K562 (cell line): ENCODE measurements around the gene CNNM2. TPM values are rescaled to one million over a fixed set of nuclear protein-coding genes. Genes with fewer than 3 reads are reported as not detected.

ENCODE experiments used
- ATAC-seq: fragments of 200-7000 bp; cut with Tn5 transposase; 3 replicates; pipeline ENCODE4 v1.9.1; 2020; ENCODE audit warnings: moderate library complexity
- BruUV-seq: library from RNA; stranded (reverse); fragments of 400-500 nt; replicated peaks from 2 replicates; lab custom pipeline; 2021; lab: Mats Ljungman, UMichigan
- CTCF ChIA-PET: fragments of 300-600 bp; formaldehyde crosslinking; extraction: SDS; loops from one replicate; lab custom pipeline; 2021; ENCODE audit warnings: low intra/inter-chr PET ratio; lab: Yijun Ruan, JAX
- POLR2A ChIA-PET: fragments of 300-600, 350-650 bp; sonication (Branson Sonifier 250); formaldehyde crosslinking; extraction: SDS; loops from one replicate; lab custom pipeline; 2021; ENCODE audit warnings: antibody characterized with exemption, inconsistent platforms; lab: Yijun Ruan, JAX
- DNase-seq, 4 experiments: peaks; one replicate each; pipeline versions ENCODE4 v3.0.0 to v3.0.0-alpha.2; 2011 to 2018; ENCODE audit warnings: low spot score in 3 of 4, mixed read lengths in 3 of 4; ENCODE audit errors: extremely low read depth in 1 of 4
- FAIRE-seq: peaks from 2 replicates; lab custom pipeline; 2011; peaks lifted over from hg19 to GRCh38; lab: Jason Lieb, UNC
- H2AFZ ChIP-seq: 2 replicates; pipeline ENCODE4 v1.6.0; 2011; ENCODE audit warnings: low read depth, low read length, control low read depth, inconsistent platforms
- H3K27ac ChIP-seq: fragments of 200-600 bp; 3 replicates; pipeline ENCODE4 v1.8.0; 2011; ENCODE audit warnings: low read depth, mild to moderate bottlenecking, control low read depth, inconsistent platforms, low read length, moderate library complexity, mixed read lengths; ENCODE audit errors: extremely low read depth
- H3K27me3 ChIP-seq, 2 experiments: fragments of 300-600 bp in 1 of 2; 2 replicates in 1 of 2; 3 replicates in 1 of 2; pipeline versions ENCODE4 v1.6.0 to v1.8.0; 2011; ENCODE audit warnings: inconsistent platforms in 2 of 2, low read length in 2 of 2, mild to moderate bottlenecking in 1 of 2, mixed read lengths in 1 of 2, moderate library complexity in 1 of 2; ENCODE audit not compliant: control insufficient read depth in 2 of 2, insufficient read depth in 2 of 2
- H3K36me3 ChIP-seq: fragments of 300-600 bp; 3 replicates; pipeline ENCODE4 v1.8.0; 2011; ENCODE audit warnings: mild to moderate bottlenecking, low read length, inconsistent platforms; ENCODE audit not compliant: control insufficient read depth, insufficient read depth
- H3K4me1 ChIP-seq, 2 experiments: fragments of 200-600 bp in 1 of 2; replicated peaks in 1 of 2; 2 replicates in 1 of 2; 3 replicates in 1 of 2; pipeline versions ENCODE4 v1.5.1 to v1.8.0; 2011; ENCODE audit warnings: inconsistent platforms in 2 of 2, low read length in 2 of 2, mild to moderate bottlenecking in 1 of 2, mixed read lengths in 1 of 2, moderate library complexity in 1 of 2; ENCODE audit not compliant: control insufficient read depth in 2 of 2, insufficient read depth in 2 of 2
- H3K4me2 ChIP-seq: 2 replicates; pipeline ENCODE4 v1.6.1; 2011; ENCODE audit warnings: low read length, control low read depth, inconsistent platforms, mixed read lengths; ENCODE audit not compliant: insufficient read depth
- H3K4me3 ChIP-seq: fragments of 200-600 bp; sonication (generic), shearing (Covaris generic); 2 replicates; pipeline ENCODE4 v1.5.1; 2016; ENCODE audit warnings: control low read depth, inconsistent platforms
- H3K79me2 ChIP-seq: fragments of 200-600 bp; 3 replicates; pipeline ENCODE4 v1.8.0; 2011; ENCODE audit warnings: low read length, inconsistent platforms; ENCODE audit not compliant: control insufficient read depth, insufficient read depth
- H3K9ac ChIP-seq, 2 experiments: 2 replicates each; pipeline versions ENCODE4 v1.6.0 to v1.6.1; 2011; ENCODE audit warnings: low read depth in 2 of 2, low read length in 2 of 2, control low read depth in 1 of 2, inconsistent platforms in 1 of 2, mild to moderate bottlenecking in 1 of 2, mixed read lengths in 1 of 2; ENCODE audit not compliant: insufficient read depth in 1 of 2
- H3K9me1 ChIP-seq: one replicate; pipeline ENCODE4 v1.6.0; 2011; ENCODE audit warnings: inconsistent platforms, mild to moderate bottlenecking, low read length, moderate library complexity; ENCODE audit not compliant: control insufficient read depth, insufficient read depth
- H3K9me3 ChIP-seq: replicated peaks from 2 replicates; pipeline ENCODE4 v1.5.1; 2011; ENCODE audit warnings: low read depth, low read length, inconsistent platforms; ENCODE audit not compliant: control insufficient read depth, insufficient read depth
- H4K20me1 ChIP-seq: replicated peaks from 2 replicates; pipeline ENCODE4 v1.6.1; 2011; ENCODE audit warnings: low read length, inconsistent platforms, mixed read lengths; ENCODE audit not compliant: control insufficient read depth, insufficient read depth
- CHCHD3 ChIP-seq: fragments of 250-450 bp; sonication (Bioruptor Pico); IDR thresholded peaks from 2 replicates; pipeline ENCODE4 v2.1.2; 2022; ENCODE audit warnings: mild to moderate bottlenecking
- FOXM1 ChIP-seq, 2 experiments: fragments of 450-650 bp in 1 of 2; sonication (generic) in 1 of 2; formaldehyde crosslinking in 1 of 2; IDR thresholded peaks; 2 replicates each; pipeline versions ENCODE4 v1.6.1 to v1.9.0; 2017 to 2022; ENCODE audit warnings: low read depth in 2 of 2, mild to moderate bottlenecking in 2 of 2, missing genetic modification reagents in 1 of 2, moderate library complexity in 1 of 2
- GATAD2A ChIP-seq: fragments of 450-650 bp; IDR thresholded peaks from 2 replicates; pipeline ENCODE4 v1.6.1; 2017
- MBD1 ChIP-seq: fragments of 250-450 bp; sonication (Bioruptor Pico); IDR thresholded peaks from 2 replicates; pipeline ENCODE4 v1.8.0; 2022; ENCODE audit warnings: inconsistent platforms
- MED1 ChIP-seq: sonication (generic); formaldehyde crosslinking; IDR thresholded peaks from 2 replicates; pipeline ENCODE4 v1.8.1; 2023; ENCODE audit warnings: missing genetic modification reagents, borderline replicate concordance
- NCOA1 ChIP-seq: fragments of 450-650 bp; IDR thresholded peaks from 2 replicates; pipeline ENCODE4 v1.6.1; 2016; ENCODE audit warnings: low read depth
- NUFIP1 ChIP-seq: fragments of 450-650 bp; IDR thresholded peaks from 2 replicates; pipeline ENCODE4 v1.6.1; 2018; ENCODE audit not compliant: partially characterized antibody
- PHF8 ChIP-seq: fragments of 200-600 bp; sonication (generic); IDR thresholded peaks from 2 replicates; pipeline ENCODE4 v1.6.1; 2012; ENCODE audit warnings: mixed run types, mild to moderate bottlenecking, inconsistent platforms, low read length, moderate library complexity, borderline replicate concordance
- POLR2H ChIP-seq: IDR thresholded peaks from 2 replicates; pipeline ENCODE4 v1.6.1; 2016; ENCODE audit warnings: missing genetic modification characterization, low read depth, mild to moderate bottlenecking, control low read depth, missing compliant biosample characterization, moderate library complexity
- ZNF165 ChIP-seq: fragments of 250-450 bp; sonication (Bioruptor Pico); IDR thresholded peaks from 2 replicates; pipeline ENCODE4 v1.4.0; 2020; ENCODE audit warnings: borderline replicate concordance
- ZNF384 ChIP-seq: IDR thresholded peaks from 2 replicates; pipeline ENCODE4 v1.6.1; 2012; ENCODE audit warnings: low read depth, low read length, improper control_type of control experiment
- ZNF408 ChIP-seq: fragments of 250-450 bp; sonication (Bioruptor Pico); IDR thresholded peaks from 2 replicates; pipeline ENCODE4 v1.4.0; 2020; ENCODE audit warnings: low read depth, mild to moderate bottlenecking, moderate library complexity
- WGBS: fragments of 100-300 bp; shearing (Covaris generic); methylation state at CpG from one replicate; pipeline ENCODE4 v1.1.6; 2016; ENCODE audit warnings: low coverage, mixed read lengths; ENCODE audit not compliant: insufficient coverage; ENCODE audit errors: missing lambda C conversion rate; 5-methylcytosine and 5-hydroxymethylcytosine counted together
- in situ Hi-C: fragments of 300-500 bp; cut with MboI; formaldehyde crosslinking; loops from 4 replicates; pipeline ENCODE4 v1.15.0; 2018; ENCODE audit warnings: inconsistent platforms, mixed read lengths
- intact Hi-C: fragments of 100-400 bp; cut with micrococcal nuclease; formaldehyde crosslinking; loops from 2 replicates; pipeline ENCODE4 v1.14.2; 2022
- polyA plus RNA-seq, 8 experiments: library from polyadenylated mRNA; depleted of rRNA in 4 of 8; stranded (reverse) in 5 of 8; unstranded in 3 of 8; fragments of >200 nt; fragmentation: Nextera tagmentation in 2 of 8; fragmentation: Illumina TruSeq in 1 of 8; extraction: Ambion mirVana in 2 of 8; extraction: Trizol in 1 of 8; gene quantifications; 2 replicates each; pipeline versions ENCODE4 v1.2.1 to v1.2.3, GENCODE V29; 2011 to 2014; ENCODE audit warnings: inconsistent platforms in 1 of 8, missing spikeins in 1 of 8
- total RNA-seq, 7 experiments: library from RNA; depleted of rRNA in 6 of 7; stranded (reverse); fragments of >200 nt in 6 of 7; fragmentation: Illumina TruSeq in 2 of 7; extraction: Trizol in 2 of 7; gene quantifications; 2 replicates each; pipeline versions ENCODE4 v1.2.1 to v1.2.3, GENCODE V29; 2011 to 2021; ENCODE audit warnings: low replicate concordance in 1 of 7
- TF ChIP-seq, protein P1 (sequence below): fragments of 200-800 bp; sonication (Bioruptor generic); IDR thresholded peaks from 2 replicates; pipeline ENCODE4 v1.6.1; 2017; ENCODE audit warnings: missing genetic modification characterization, missing compliant biosample characterization

The CNNM2 gene
- total and polyA plus RNA-seq, 9 of the 15 experiments (the other 6 are each of a cell fraction or from before 2014, with no cell fraction given), result 0.21 to 5.0 (median 1.3) TPM

- Histone ChIP-seq H3K27me3 (no peaks in the 10 kb centered on the region), H3K4me3 (no peak overlapping the region), H3K27ac (no peak overlapping the region), H3K9me3 (no peaks in the 10 kb centered on the region), H3K36me3 (no peaks in the 10 kb centered on the region), H3K9ac (no peak overlapping the region), H3K4me2 (no peak overlapping the region), H3K9me1 (no peaks in the 10 kb centered on the region), H3K4me1 (no peaks in the 10 kb centered on the region; a peak in 1 of 5 replicates), H3K79me2 (no peaks in the 10 kb centered on the region), H2AFZ (no peak overlapping the region), H4K20me1 (0 out of 2 replicates have a peak, but pooled peaks cover 4% of the 10 kb centered on the region)
- intact Hi-C loops (no loop called here), in situ Hi-C loops (no loop called here)
- FAIRE-seq, result no peak
- no TSS peak for BruUV-seq
- ChIA-PET CTCF (no interaction called here), POLR2A (interaction anchor here (0.5 kb wide), 1 partner anchor 329 kb away, joined by 3 read pairs; no protein-coding TSS in a partner anchor)
- ATAC-seq, result no peak
- no peak for DNase-seq
- WGBS, result 89% methylated on average over 6 of the region's 22 CpGs
- TF ChIP-seq POLR2H (tag), result no peak
- no peak for TF ChIP-seq NCOA1
- TF ChIP-seq ZNF408 (CRISPR knock-in tag), result no peak
- no peak for TF ChIP-seq PHF8
- TF ChIP-seq, all 486 proteins: peak for 0
Observed at GRCh38 chr10:103072276-103072675, 154.2 kb downstream of the CNNM2 start.

- no TSS peak for BruUV-seq
- H3K9me1 ChIP-seq, result no peaks in the 10 kb centered on the region
- TF ChIP-seq MED1 (CRISPR knock-in tag), result no peak
- TF ChIP-seq MBD1 (CRISPR knock-in tag), result no peak
- TF ChIP-seq CHCHD3 (CRISPR knock-in tag), result no peak
- no peak for TF ChIP-seq FOXM1 (IDR thresholded peaks at IDR 0.05; ENCODE audit: low read depth)
- no peak for TF ChIP-seq FOXM1 (CRISPR knock-in tag; IDR thresholded peaks at IDR 0.05; ENCODE audit: low read depth)
- no peak for TF ChIP-seq GATAD2A
- TF ChIP-seq NUFIP1, result no peak
- no peak for TF ChIP-seq POLR2H (tag)
- TF ChIP-seq ZNF384, result no peak
- TF ChIP-seq ZNF165 (CRISPR knock-in tag), result no peak
- no peak for TF ChIP-seq ZNF408 (CRISPR knock-in tag)
- TF ChIP-seq, protein P1, sequence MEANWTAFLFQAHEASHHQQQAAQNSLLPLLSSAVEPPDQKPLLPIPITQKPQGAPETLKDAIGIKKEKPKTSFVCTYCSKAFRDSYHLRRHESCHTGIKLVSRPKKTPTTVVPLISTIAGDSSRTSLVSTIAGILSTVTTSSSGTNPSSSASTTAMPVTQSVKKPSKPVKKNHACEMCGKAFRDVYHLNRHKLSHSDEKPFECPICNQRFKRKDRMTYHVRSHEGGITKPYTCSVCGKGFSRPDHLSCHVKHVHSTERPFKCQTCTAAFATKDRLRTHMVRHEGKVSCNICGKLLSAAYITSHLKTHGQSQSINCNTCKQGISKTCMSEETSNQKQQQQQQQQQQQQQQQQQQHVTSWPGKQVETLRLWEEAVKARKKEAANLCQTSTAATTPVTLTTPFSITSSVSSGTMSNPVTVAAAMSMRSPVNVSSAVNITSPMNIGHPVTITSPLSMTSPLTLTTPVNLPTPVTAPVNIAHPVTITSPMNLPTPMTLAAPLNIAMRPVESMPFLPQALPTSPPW, result no peak
Observed at GRCh38 chr10:103072891-103073290, 154.8 kb downstream of the CNNM2 start.

More at GRCh38 chr10:103072891-103073290, 154.8 kb downstream of the CNNM2 start:
- no peaks in the 10 kb centered on the region; a peak in 1 of 5 replicates for H3K4me1 ChIP-seq
- H3K27me3 ChIP-seq, result no peaks in the 10 kb centered on the region
- FAIRE-seq (no peak), DNase-seq (no peak), ATAC-seq (no peak)
- H3K79me2 ChIP-seq, result no peaks in the 10 kb centered on the region
- H3K4me3 ChIP-seq, result no peak overlapping the region
- intact Hi-C loops (no loop called here), in situ Hi-C loops (no loop called here)
- ChIA-PET CTCF (no interaction called here), POLR2A (interaction anchor here (0.6 kb wide), 1 partner anchor 119 kb away, joined by 3 read pairs; no protein-coding TSS in a partner anchor)
- H3K9ac ChIP-seq, result no peak overlapping the region
- H2AFZ ChIP-seq, result no peak overlapping the region
- 78% methylated on average over 2 of the region's 8 CpGs for WGBS
- H3K9me3 ChIP-seq, result no peaks in the 10 kb centered on the region
- no peaks in the 10 kb centered on the region for H3K36me3 ChIP-seq
- H4K20me1 ChIP-seq, result 0 out of 2 replicates have a peak, but pooled peaks cover 4% of the 10 kb centered on the region
- H3K27ac ChIP-seq, result no peak overlapping the region
- H3K4me2 ChIP-seq, result no peak overlapping the region
